NCI-H2171 treated with DMSO at 0.1 percent for 48 hours (cell line): ENCODE results near the gene PABPN1L.

ENCODE experiments used
- DNase-seq: peaks from one replicate; lab custom pipeline; 2025; lab: John Stamatoyannopoulos, UW

Gene PABPN1L

GRCh38 chr16:88868974-88869672 lies 2.7 kb upstream of the PABPN1L start:
- DNase-seq: peak; percentile 84

GRCh38 chr16:88867581-88868246 lies 1.3 kb upstream of the PABPN1L start:
- peak; percentile 7 for DNase-seq

GRCh38 chr16:88865742-88866141 lies 718 bp downstream of the PABPN1L start:
- no peak for DNase-seq

DNA sequence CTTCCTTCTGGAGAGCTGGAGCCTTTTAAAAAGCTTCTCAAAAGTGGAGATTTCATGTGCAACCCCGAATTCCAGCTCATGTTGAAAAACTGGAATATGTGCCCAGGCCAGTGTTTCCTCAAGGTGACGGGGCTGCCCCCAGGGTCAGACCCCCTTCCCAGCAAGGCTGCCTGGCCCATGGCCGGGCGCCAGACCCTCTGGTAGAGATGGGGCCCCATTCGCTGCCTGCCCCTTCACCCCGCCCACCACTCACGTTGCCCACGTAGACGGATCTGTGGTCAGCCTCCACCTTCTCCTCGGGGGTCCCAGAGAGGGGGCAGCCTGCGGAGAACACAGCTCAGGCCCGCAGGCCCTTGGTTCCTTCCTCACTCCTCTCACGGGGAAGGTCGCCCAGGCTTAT lies 1.1 kb downstream of the PABPN1L start:
- no peak for DNase-seq

DNA sequence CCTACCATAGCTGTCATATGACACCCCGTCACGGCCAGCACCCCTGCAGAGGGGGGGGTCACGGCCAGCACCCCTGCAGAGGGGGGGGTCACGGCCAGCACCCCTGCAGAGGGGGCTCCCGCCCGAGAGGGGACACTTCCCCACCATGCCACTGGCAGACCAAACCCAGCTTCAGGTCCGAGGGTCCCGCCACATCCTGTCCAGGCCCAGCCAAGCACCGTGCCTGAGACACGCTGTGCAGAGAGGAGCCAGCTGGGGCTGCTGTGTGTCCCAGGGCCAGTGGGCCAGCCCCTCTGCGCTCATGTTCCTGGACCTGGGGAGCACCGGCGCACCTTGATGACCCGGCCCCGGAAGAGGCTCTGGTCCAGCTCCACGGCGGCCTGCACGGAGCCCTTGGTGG lies 1.9 kb downstream of the PABPN1L start:
- DNase-seq: no peak

GRCh38 chr16:88864099-88864498 lies 2.4 kb downstream of the PABPN1L start:
- no peak for DNase-seq

GRCh38 chr16:88863426-88863825 lies 3.0 kb downstream of the PABPN1L start:
- no peak for DNase-seq

GRCh38 chr16:88862968-88863367 lies 3.5 kb downstream of the PABPN1L start:
- DNase-seq: no peak

DNA sequence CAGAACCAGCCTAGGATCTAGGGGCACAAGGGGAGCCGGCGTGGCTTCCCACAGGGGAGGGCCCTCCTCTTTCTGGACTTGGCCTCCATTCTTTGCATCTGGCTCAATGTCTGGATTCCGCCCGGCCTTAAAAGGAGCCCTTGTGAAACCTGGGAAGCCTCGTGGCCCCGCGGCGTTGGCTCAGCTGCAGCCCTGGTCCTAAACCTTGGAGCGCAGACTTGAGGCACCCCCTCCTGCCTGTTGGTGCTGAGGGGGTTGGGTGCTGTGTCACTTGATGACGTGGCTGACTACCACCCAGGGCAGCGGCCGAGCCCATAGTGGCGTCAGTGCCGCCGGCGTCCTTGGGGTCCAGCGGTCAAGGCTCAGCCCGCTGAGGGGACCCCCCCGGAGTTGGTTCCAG lies 5.1 kb downstream of the PABPN1L start:
- DNase-seq: no peak

DNA sequence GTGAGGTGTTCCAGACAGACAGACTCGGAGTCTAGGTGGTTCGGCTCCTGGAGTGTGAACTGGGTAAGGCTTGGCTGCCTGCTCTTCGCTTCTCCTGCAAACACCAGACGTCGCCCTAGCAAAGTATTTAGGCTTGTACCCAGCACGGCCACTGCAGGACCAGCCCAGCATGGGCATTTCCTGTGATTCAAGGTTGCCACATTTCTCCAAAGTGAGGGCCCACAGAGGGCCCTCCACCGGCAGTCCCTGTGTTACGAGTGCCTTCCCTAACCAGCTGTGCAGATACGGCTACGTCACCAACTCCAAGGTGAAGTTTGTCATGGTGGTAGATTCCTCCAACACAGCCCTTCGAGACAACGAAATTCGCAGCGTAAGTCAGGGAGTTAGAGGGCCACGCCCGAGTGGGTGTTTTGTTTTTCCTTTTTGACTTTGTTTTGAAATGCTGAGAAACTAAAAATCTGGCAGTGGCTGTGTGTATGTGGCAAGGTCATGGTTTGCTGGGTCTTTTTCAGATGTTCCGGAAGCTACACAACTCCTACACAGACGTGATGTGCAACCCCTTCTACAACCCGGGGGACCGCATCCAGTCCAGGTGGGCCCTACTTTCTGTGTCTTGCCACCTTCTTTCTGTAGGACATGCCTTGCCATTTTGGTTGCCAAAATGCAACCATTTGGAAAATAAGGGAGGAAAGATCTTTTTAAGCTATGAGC lies 6.9 kb downstream of the PABPN1L start:
- DNase-seq: no peak

DNA sequence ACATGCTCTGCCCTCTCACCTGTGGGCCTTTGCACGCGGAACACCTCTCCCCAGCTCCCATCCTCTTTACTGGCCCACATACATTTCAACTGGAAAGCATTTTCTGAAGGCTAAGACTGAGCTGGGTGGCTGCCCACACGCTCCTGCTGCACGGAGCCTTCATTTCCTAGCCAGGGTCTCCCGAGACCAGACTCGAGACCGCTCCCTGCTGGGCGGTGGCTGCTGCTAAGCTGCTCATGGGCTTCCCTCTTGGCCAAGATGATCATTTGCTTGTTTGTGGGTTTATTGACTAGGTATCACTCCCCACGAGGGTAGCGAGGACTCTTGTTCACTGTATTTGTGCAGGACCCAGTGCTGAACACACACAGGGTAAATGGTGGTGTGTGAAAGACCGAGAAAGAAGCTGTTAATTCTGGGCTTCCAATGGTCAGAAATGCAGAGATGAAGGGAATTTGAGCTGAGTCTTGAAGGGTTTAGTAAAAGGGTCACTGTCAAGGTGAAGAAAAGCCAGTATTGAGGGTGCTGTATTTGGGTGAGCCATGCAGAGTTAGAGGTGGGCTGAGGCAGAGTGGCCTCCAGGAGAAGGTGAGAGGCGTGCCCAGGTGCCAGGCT lies 8.6 kb downstream of the PABPN1L start:
- DNase-seq: peak; percentile 34

GRCh38 chr16:88856828-88857727 lies 9.4 kb downstream of the PABPN1L start, which contains the start of the genes GALNS and TRAPPC2L:
GALNS (minus strand) TSS chr16:88856947; CDS start chr16:88856877, 70 bp downstream.
TRAPPC2L (plus strand) TSS chr16:88857127; CDS start chr16:88857151, 24 bp downstream.
- DNase-seq: peak; percentile 89

DNA sequence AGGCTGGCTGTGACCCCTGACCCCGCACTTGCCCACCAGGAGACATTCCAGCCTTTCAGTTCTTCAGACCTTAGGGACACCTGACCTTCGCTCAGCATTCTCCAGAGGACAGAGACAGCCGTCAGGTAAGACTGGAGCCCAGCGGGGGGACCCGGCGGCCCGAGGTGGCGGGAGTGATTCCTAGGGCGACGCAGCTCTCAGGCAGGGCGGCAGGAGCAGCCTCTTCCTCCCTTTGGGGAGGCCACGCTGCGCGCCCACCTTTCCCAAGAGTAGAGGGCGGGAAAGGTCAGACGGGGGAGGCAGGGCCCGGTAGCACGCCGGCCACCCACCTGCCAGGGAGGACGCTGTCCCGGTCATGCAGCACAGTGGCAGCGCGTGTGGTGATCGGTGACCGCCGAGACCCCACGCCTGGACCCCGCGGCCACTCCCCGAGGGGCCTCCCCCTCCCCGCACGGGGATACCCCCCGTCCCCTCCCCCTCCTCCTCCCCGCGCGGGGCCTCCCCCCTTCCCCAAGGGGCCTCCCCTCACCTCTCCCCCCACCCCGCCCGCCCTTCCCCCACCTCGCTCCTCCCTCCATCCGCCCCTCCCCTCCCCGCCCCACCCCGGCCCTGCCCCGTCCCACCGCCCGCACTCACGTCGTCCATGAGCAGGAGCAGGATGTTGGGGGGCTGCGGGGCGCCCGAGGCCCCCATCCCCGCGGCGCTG lies 10.2 kb downstream of the PABPN1L start:
- DNase-seq: no peak

DNA sequence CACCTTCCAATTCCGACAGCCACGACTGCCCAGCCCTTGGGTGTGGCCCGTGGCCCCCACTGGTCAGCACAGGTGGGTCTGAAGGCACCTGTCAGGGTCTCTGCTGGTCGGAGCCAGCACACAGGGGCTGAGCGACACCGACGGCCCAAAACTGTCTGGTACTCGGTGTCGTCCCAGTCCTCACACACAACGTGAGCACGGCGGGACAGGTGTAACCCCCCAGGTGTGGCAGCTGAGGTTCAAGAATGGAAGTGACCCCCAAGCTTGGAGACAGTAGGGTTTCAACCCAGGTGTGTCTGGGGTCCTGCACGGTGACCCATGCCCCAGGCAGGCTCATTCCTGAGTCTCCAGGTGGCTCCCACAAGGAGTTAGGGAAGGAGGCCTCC lies 10.7 kb downstream of the PABPN1L start:
- DNase-seq: no peak

GRCh38 chr16:88855176-88855575 lies 11.3 kb downstream of the PABPN1L start:
- DNase-seq: no peak

DNA sequence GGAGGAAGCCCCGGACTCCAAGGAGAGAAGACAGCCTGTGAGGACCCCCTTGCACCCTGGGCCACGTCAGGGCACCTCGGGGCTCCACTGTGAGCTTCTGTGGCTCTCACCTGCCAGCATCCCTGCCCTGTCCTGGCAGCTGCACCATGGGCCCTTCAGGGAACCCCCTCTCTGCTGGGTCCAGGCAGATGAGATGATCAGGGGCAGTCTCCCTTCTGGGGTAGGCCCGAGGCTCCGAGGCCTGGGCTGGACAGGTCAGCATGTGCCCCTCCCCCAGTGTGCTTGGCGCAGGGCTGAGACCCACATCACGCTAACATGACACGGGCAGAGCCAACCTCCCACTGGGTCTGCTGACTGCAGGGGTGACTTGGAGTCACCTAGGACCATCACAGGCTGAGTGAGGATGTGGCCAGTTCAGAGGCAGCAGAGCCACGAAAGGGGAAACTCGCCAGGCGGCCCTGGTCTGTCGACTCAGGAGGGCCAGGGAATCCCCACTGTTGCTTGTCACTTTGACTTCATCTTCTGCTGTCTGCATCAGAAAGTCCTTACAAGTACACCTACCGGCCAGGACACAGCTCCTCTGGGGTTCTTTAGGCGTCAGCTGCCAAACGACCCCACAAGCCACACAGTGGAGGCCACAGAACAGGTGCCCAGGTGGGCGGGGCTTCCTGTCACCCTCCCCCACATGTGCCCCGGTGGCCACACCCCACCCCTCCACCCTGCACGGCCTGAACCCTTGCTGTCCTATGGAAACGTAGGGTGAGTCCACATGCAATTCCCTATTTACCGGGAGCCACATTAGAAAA lies 12.0 kb downstream of the PABPN1L start:
- no peak for DNase-seq

DNA sequence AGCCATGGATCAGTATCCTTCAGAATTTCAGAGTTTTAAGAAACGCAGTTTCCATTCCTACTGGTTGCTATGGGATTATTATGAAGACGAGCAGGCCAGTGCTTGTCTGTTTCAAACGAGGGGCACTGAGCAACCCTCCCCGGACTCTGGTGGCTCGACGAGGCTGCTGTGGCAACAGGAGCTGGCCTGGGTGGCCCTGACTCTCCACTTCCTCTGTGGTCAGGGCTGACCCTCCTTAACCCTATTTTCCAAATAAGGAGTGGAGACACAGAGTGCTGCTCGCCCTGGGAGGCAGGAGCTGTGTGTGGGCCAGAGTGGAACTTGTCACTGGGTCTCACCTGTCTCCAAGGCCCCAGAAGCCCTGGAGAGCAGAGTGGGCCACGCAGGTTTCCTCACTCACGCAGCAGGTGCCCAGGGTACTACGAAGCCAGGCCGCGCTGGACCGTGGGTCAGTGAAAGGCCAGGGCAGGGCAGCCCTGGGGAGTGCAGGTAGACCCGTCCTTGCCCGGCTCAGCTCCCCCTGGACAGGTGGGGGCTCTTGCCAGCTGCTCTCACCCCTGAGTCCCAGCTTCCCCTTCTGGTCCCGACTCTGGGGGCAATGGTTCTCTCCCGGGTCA lies 13.0 kb downstream of the PABPN1L start:
- DNase-seq: no peak

DNA sequence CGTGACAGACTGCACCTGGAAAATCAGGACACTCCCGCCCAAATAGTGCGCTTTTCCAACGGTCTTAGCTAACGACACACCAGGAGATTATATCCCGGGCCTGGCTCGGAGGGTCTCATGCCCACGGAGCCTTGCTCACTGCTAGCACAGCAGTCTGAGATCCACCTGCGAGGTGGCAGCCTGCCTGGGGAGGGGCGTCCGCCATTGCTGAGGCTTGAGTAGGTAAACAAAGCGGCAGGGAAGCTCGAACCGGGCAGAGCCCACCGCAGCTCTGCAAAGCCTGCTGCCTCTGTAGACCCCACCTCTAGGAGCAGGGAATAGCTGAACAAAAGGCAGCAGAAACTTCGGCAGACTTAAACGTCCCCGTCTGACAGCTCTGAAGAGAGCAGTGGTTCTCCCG lies 14.8 kb downstream of the PABPN1L start:
- no peak for DNase-seq

DNA sequence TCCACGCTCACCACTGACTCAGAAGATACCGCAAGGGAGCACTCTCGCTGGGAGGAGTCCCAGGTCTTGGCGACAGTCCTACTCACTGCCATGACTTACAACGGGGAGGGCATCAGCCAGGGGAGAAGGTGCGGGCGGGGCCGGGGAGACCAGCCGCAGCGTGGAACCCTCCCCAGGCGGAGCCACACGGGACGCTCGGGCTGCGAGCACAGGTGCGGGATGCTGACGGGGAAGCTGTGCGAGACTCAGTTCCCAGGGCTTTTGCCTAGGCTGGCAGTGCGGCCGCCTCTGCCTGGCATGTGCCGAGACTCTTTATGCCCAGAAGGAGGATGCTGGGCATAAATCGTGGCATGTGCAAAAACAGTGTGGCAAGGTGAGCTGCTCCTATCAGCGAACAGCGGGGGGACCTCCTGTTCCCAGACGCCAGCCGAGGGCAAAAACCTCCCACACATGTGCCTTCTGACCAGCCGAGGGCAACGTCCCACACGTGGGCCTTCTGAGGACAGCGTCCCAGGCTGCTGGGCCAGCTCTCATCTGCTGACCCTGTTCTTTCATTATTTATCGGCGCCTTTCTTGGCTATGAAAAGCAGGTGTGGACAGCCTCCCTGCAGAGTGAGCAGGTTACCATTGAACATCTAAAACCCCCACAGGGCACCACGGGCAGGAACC lies 15.8 kb downstream of the PABPN1L start:
- DNase-seq: no peak
